CD4-positive, CD25-positive, alpha-beta regulatory T cell (primary cell): Measurements from ENCODE around the gene ZNF26. TPM values are rescaled to one million over a fixed set of nuclear protein-coding genes. Genes with fewer than 3 reads are reported as not detected.
A peak's percentile ranks its signal among the peaks of the same experiment; 100 is the strongest.

Source experiments
- ATAC-seq, 2 donors: fragments of 150-1000 bp; cut with Tn5 transposase; one replicate each; pipeline ENCODE4 v1.10.0; 2021; ENCODE audit warnings: low read depth in 2 of 2, moderate number of reproducible peaks in 2 of 2, moderate library complexity in 1 of 2
- DNase-seq, 3 donors: peaks; one replicate each; pipeline versions ENCODE4 v3.0.0 to v3.0.0-alpha.2; 2012 to 2022; ENCODE audit warnings: mixed read lengths in 1 of 3
- H3K27ac ChIP-seq: one replicate; pipeline ENCODE4 v1.7.0; 2013; ENCODE audit warnings: mild to moderate bottlenecking, low read length; ENCODE audit not compliant: insufficient read depth, poor library complexity, severe bottlenecking
- H3K27me3 ChIP-seq: one replicate; pipeline ENCODE4 v1.7.0; 2013; ENCODE audit warnings: low read length; ENCODE audit not compliant: control insufficient read depth, insufficient read depth
- H3K36me3 ChIP-seq: one replicate; pipeline ENCODE4 v1.7.0; 2013; ENCODE audit warnings: mild to moderate bottlenecking, low read length, moderate library complexity; ENCODE audit not compliant: control insufficient read depth, insufficient read depth
- H3K4me1 ChIP-seq: 2 replicates; pipeline ENCODE4 v1.7.0; 2013; ENCODE audit warnings: mild to moderate bottlenecking, low read length; ENCODE audit not compliant: insufficient read depth, control insufficient read depth, poor library complexity, severe bottlenecking
- H3K4me3 ChIP-seq: one replicate; pipeline ENCODE4 v1.7.0; 2013; ENCODE audit warnings: low read depth, mild to moderate bottlenecking, low read length, moderate library complexity
- H3K9me3 ChIP-seq, 2 experiments: 1 replicate in 1 of 2; 2 replicates in 1 of 2; pipeline ENCODE4 v1.7.0; 2013; ENCODE audit warnings: low read length in 2 of 2, mild to moderate bottlenecking in 1 of 2, moderate library complexity in 1 of 2; ENCODE audit not compliant: control insufficient read depth in 2 of 2
- H3K27ac Mint-ChIP-seq, 3 donors: one replicate each; pipeline ENCODE4 v1.8.0; 2020 to 2022; ENCODE audit warnings: mild to moderate bottlenecking in 3 of 3, mixed read lengths in 3 of 3, moderate library complexity in 2 of 3
- H3K27me3 Mint-ChIP-seq: one replicate; pipeline ENCODE4 v1.8.0; 2022; ENCODE audit warnings: mild to moderate bottlenecking, mixed read lengths
- H3K36me3 Mint-ChIP-seq: one replicate; pipeline ENCODE4 v1.8.0; 2020; ENCODE audit warnings: mixed read lengths
- H3K4me1 Mint-ChIP-seq, 4 donors: one replicate each; pipeline ENCODE4 v1.8.0; 2020 to 2022; ENCODE audit warnings: mixed read lengths in 4 of 4, mild to moderate bottlenecking in 1 of 4
- H3K4me3 Mint-ChIP-seq, 4 donors: one replicate each; pipeline ENCODE4 v1.8.0; 2020 to 2022; ENCODE audit warnings: mild to moderate bottlenecking in 4 of 4, mixed read lengths in 4 of 4, moderate library complexity in 3 of 4
- H3K9me3 Mint-ChIP-seq, 7 donors: one replicate each; pipeline ENCODE4 v1.8.0; 2020 to 2022; ENCODE audit warnings: mixed read lengths in 7 of 7, mild to moderate bottlenecking in 3 of 7, moderate library complexity in 2 of 7
- polyA plus RNA-seq, 4 donors: library from polyadenylated mRNA; unstranded; fragments of 300-500 nt; fragmentation: Illumina TruSeq; gene quantifications; one replicate each; pipeline ENCODE4 v1.2.3, GENCODE V29; 2021
- total RNA-seq: library from RNA; stranded (reverse); gene quantifications from one replicate; pipeline ENCODE4 v1.2.3, GENCODE V29; 2022

ZNF26 gene
- total and polyA plus RNA-seq, 5 donors from 2014 or later, result 6.9 to 29.6 (median 15.1) TPM

DNA sequence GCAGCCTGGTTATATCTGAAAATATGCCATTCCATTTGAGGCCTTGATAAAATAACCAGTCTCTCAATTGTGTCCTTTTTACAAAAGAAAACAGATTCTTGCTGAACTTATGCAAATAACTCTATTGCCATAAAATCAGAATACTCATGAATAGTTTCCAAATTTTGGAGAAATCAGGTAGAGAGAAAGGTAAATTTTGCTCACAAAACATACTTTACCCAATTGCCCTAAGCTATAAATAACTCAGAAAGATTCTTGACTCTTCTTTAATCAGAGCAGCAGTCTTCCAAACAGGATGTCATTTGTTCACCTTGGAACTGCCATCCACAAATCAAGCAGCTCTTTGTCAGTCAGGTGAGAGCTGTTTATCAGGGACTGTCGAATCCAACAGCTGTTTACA, 12.6 kb downstream of the ZNF26 start:
- H3K4me3 ChIP-seq, result no peak overlapping the region
- Mint-ChIP-seq H3K4me1 (peaks cover 0 to 11% (median 5%) of the 10 kb centered on the region in 4 donors), H3K4me3 (no peak overlapping the region), H3K27ac (no peak overlapping the region), H3K27me3 (no peaks in the 10 kb centered on the region), H3K36me3 (peaks cover 46% of the 10 kb centered on the region), H3K9me3 (peaks cover 0 to 88% (median 32%) of the 10 kb centered on the region in 7 donors)
- no peak for DNase-seq
- H3K4me1 ChIP-seq, result no peaks in the 10 kb centered on the region
- H3K36me3 ChIP-seq, result peaks cover 53% of the 10 kb centered on the region
- H3K27me3 ChIP-seq, result no peaks in the 10 kb centered on the region
- no peak for ATAC-seq
- H3K9me3 ChIP-seq, result peaks cover 73 to 92% of the 10 kb centered on the region in 2 experiments
- H3K27ac ChIP-seq, result no peak overlapping the region

DNA sequence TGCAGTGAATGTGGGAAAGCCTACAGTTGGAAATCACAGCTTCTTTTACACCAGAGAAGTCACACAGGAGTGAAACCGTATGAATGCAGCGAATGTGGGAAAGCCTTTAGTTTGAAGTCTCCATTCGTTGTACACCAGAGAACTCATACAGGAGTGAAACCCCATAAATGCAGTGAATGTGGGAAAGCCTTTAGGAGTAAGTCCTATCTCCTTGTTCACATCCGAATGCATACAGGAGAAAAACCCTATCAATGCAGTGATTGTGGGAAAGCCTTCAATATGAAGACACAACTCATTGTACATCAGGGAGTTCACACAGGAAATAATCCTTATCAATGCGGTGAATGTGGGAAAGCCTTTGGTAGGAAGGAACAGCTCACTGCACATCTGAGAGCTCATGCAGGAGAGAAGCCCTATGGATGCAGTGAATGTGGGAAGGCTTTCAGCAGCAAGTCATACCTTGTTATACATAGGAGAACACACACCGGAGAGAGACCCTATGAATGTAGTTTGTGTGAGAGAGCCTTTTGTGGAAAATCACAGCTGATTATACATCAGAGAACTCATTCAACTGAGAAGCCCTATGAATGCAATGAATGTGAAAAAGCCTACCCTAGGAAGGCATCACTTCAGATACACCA, 24.6 kb downstream of the ZNF26 start:
- DNase-seq (peak in 1 of 3 donors; percentile 2), ATAC-seq (no peak)
- H3K27ac ChIP-seq, result no peak overlapping the region
- no peaks in the 10 kb centered on the region for H3K4me1 ChIP-seq
- H3K4me1 Mint-ChIP-seq, result no peaks in the 10 kb centered on the region
- no peak overlapping the region for H3K4me3 Mint-ChIP-seq
- peaks cover 2 to 83% (median 28%) of the 10 kb centered on the region in 7 donors for H3K9me3 Mint-ChIP-seq
- H3K36me3 ChIP-seq, result peaks cover 84% of the 10 kb centered on the region
- H3K27me3 Mint-ChIP-seq, result no peaks in the 10 kb centered on the region
- no peaks in the 10 kb centered on the region for H3K27me3 ChIP-seq
- peaks cover 71% of the 10 kb centered on the region for H3K36me3 Mint-ChIP-seq
- no peak overlapping the region for H3K27ac Mint-ChIP-seq
- H3K4me3 ChIP-seq, result peak overlapping the region; percentile 13
- peaks cover 81 to 99% of the 10 kb centered on the region in 2 experiments for H3K9me3 ChIP-seq

DNA sequence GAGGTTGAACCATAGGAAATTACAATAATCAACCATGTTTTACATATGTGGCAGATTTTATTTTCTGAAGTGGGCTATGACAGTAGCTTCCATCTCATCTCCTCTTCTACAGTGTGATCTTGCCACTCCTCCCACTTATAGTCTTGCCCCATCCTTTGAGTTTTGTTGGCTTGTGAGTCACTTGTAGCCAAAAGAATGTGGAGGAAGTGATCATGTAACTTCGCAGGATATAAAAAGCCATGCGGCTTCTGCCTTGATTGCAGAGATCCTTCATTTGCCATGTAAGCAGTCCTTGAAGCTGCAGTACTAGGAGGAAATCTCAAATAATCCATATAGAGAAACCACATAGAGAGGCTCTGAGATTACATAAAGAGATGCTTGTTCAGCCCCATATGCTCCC, 37.4 kb downstream of the ZNF26 start:
- no peaks in the 10 kb centered on the region for H3K27me3 Mint-ChIP-seq
- Histone ChIP-seq H3K27me3 (no peaks in the 10 kb centered on the region), H3K4me3 (no peak overlapping the region), H3K36me3 (no peaks in the 10 kb centered on the region), H3K9me3 (peaks cover 42 to 92% of the 10 kb centered on the region in 2 experiments), H3K4me1 (no peaks in the 10 kb centered on the region), H3K27ac (no peak overlapping the region)
- no peak for DNase-seq
- peaks cover 0 to 15% (median 0%) of the 10 kb centered on the region in 4 donors for H3K4me1 Mint-ChIP-seq
- peaks cover 5 to 66% (median 29%) of the 10 kb centered on the region in 7 donors for H3K9me3 Mint-ChIP-seq
- H3K27ac Mint-ChIP-seq, result no peak overlapping the region
- H3K4me3 Mint-ChIP-seq, result no peak overlapping the region
- ATAC-seq, result no peak
- H3K36me3 Mint-ChIP-seq, result peaks cover 10% of the 10 kb centered on the region

DNA sequence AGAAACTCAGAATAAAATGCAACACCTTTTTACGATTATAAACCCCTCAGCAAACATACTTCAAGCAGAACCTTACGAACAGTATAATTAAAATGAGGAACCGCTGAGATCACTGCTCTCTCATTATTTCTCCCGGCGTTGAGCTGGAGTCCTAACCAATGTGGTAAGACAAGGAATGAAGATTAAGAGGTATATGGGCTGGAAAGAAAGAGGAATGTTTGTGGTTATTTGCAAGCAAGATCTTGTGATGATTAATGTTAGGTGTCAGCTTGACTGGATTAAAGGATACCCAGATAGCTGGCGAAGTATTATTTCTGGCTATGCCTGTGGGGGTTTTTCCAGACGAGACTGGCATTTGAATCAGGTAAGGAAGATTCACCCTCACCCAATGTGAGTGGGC, 40.8 kb downstream of the ZNF26 start:
- peaks cover 5 to 58% (median 17%) of the 10 kb centered on the region in 7 donors for H3K9me3 Mint-ChIP-seq
- H3K27me3 Mint-ChIP-seq, result no peaks in the 10 kb centered on the region
- H3K36me3 ChIP-seq, result no peaks in the 10 kb centered on the region
- H3K4me1 Mint-ChIP-seq, result peaks cover 0 to 15% (median 0%) of the 10 kb centered on the region in 4 donors
- peaks cover 40 to 90% of the 10 kb centered on the region in 2 experiments for H3K9me3 ChIP-seq
- H3K4me3 Mint-ChIP-seq, result no peak overlapping the region
- no peak overlapping the region for H3K4me3 ChIP-seq
- ATAC-seq, result no peak
- no peaks in the 10 kb centered on the region for H3K27me3 ChIP-seq
- no peak for DNase-seq
- no peak overlapping the region for H3K27ac ChIP-seq
- H3K27ac Mint-ChIP-seq, result no peak overlapping the region
- no peaks in the 10 kb centered on the region for H3K36me3 Mint-ChIP-seq
- H3K4me1 ChIP-seq, result no peaks in the 10 kb centered on the region

DNA sequence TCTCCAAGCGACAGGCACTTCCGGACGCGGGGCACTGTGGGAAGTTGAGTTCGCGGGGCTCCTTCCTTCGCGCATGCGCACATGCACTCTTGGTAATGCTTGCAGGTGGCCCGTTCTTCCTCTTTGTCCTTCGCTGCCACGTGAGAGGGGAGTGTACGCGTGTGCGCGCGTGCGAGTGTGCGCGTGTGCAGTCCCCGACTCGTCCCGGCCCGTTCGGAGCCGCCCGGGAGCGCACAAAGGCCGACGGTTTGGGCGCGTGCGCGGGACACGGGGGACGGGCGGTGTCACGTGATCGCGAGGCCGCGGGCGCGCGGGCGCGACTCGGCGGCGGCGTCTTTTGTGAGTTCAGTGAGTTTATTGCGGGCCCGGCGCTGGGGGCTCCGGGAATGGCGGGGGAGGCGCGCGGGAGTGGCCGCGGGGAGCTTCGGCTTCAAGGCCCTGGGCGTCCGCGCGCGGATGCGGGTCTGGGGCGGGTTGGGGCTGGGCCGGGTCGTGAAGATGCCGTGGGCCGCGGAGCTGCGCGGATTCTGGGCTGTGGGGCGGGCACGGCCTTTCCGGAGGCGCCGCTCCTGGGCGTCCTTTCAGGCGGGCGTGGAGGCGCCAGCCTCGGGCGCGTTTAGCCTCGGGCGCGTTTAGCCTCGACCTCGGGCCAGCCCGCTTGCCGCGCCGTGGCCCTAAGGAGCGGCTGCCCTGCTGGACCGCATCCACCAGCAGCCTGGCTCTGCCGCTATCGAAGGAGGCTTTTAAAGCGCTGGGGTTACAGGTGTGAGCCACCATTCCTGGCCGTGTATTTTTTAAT, 51.2 kb downstream of the ZNF26 start, which contains the start of gene ZNF84:
TSS of gene ZNF84 (plus strand) at position 303 of the 799 bp plus-strand sequence. CDS start 3,959 bp downstream, outside the sequence.
- ATAC-seq, result peak; percentile 91 to 92
- Histone ChIP-seq H3K4me1 (peaks cover 9% of the 10 kb centered on the region), H3K27me3 (no peaks in the 10 kb centered on the region), H3K4me3 (peak within 1 kb of the TSS; percentile 79), H3K36me3 (peaks cover 27% of the 10 kb centered on the region), H3K27ac (peak within 1 kb of the TSS; percentile 92), H3K9me3 (peaks cover 52 to 68% of the 10 kb centered on the region in 2 experiments)
- Mint-ChIP-seq H3K9me3 (peaks cover 4 to 57% (median 29%) of the 10 kb centered on the region in 7 donors), H3K4me3 (peak within 1 kb of the TSS; percentile 94 to 98 (median 96)), H3K27ac (peak within 1 kb of the TSS; percentile 93 to 97 (median 96)), H3K36me3 (peaks cover 28% of the 10 kb centered on the region), H3K27me3 (peaks cover 10% of the 10 kb centered on the region), H3K4me1 (peaks cover 4 to 30% (median 10%) of the 10 kb centered on the region in 4 donors)
- peak; percentile 95 to 98 (median 98) for DNase-seq

DNA sequence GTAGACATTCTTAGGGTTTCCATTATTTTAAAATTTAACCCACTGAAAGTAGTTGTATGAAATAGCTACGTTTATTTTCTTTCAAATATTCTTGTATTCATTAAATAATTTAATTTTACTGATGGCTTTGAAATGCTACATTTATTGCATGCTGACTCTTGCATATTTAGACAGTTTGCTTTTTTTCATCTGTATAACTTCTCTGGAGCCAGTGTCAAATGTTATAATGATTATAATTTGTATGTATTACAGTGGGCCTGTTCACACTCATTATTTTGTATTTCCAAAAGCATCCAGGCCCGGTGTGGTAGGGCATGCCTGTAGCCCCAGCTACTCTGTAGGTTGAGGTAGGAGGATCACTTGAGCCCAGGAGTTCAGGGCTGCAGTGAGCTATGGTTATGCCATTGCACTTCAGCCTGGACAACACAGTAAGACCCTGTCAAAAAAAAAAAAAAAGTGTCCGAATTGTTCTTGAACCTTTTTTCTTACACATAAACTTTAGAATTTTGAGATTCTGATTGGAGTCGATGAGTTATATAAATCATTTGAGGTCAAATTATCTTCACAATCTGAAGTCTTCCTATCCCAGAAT, 52.0 kb downstream of the ZNF26 start:
- peaks cover 10% of the 10 kb centered on the region for H3K27me3 Mint-ChIP-seq
- DNase-seq (no peak), ATAC-seq (no peak)
- H3K4me1 Mint-ChIP-seq, result peaks cover 4 to 30% (median 10%) of the 10 kb centered on the region in 4 donors
- H3K9me3 Mint-ChIP-seq, result peaks cover 5 to 65% (median 31%) of the 10 kb centered on the region in 7 donors
- Histone ChIP-seq H3K9me3 (peaks cover 52 to 69% of the 10 kb centered on the region in 2 experiments), H3K4me3 (peak overlapping the region; percentile 79), H3K27ac (peak overlapping the region; percentile 92), H3K36me3 (peaks cover 35% of the 10 kb centered on the region), H3K27me3 (no peaks in the 10 kb centered on the region), H3K4me1 (peaks cover 9% of the 10 kb centered on the region)
- H3K27ac Mint-ChIP-seq, result peak overlapping the region; percentile 32 to 96 (median 93)
- H3K36me3 Mint-ChIP-seq, result peaks cover 36% of the 10 kb centered on the region
- H3K4me3 Mint-ChIP-seq, result peak overlapping the region; percentile 94 to 98 (median 96)

DNA sequence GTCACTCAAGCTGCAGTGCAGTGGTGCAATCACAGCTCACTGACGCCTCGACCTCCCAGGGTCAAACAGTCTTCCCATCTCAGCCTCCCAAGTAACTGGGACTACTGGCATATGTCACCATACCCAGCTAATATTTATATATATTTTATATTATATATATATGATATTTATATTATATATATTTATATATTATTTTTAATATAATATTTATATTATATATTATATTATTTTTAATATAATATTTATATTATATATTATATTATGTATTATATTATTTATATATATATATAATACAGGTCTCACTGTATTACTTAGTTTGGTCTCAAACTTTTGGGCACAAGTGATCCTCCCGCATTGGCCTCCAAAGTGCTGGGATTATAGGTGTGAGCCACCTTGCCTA, 60.5 kb downstream of the ZNF26 start:
- no peak overlapping the region for H3K4me3 ChIP-seq
- peaks cover 6 to 97% (median 50%) of the 10 kb centered on the region in 7 donors for H3K9me3 Mint-ChIP-seq
- ATAC-seq (no peak), DNase-seq (no peak)
- peaks cover 90% of the 10 kb centered on the region for H3K36me3 ChIP-seq
- H3K4me3 Mint-ChIP-seq, result no peak overlapping the region
- no peaks in the 10 kb centered on the region for H3K27me3 ChIP-seq
- peaks cover 86 to 99% of the 10 kb centered on the region in 2 experiments for H3K9me3 ChIP-seq
- no peaks in the 10 kb centered on the region for H3K4me1 Mint-ChIP-seq
- H3K27me3 Mint-ChIP-seq, result no peaks in the 10 kb centered on the region
- no peaks in the 10 kb centered on the region for H3K4me1 ChIP-seq
- peak overlapping the region in 1 of 3 donors; percentile 26 for H3K27ac Mint-ChIP-seq
- H3K36me3 Mint-ChIP-seq, result peaks cover 82% of the 10 kb centered on the region
- H3K27ac ChIP-seq, result no peak overlapping the region
